OCI-LY3 (cell line): ENCODE results near the gene CNEP1R1.

Experiments used
- CTCF ChIP-seq: fragments of 200-600, 300-600 bp; sonication (generic); IDR thresholded peaks from 2 replicates; pipeline ENCODE4 v1.5.1; 2014; ENCODE audit warnings: antibody characterized with exemption, low read length, low read depth
- EZH2phosphoT487 ChIP-seq: fragments of 200-600 bp; shearing (Covaris generic); IDR thresholded peaks from 2 replicates; pipeline ENCODE4 v1.6.1; 2018; ENCODE audit warnings: antibody characterized with exemption, mixed run types, low read depth

GRCh38 chr16:50001144-50001543, 23.9 kb upstream of the CNEP1R1 start:
- no peak for TF ChIP-seq CTCF
- TF ChIP-seq EZH2phosphoT487 = no peak
